HL-60 (cell line): Measurements from ENCODE around the gene JPH3.

Source experiments
- GABPA ChIP-seq: IDR thresholded peaks from 2 replicates; pipeline ENCODE4 v1.6.1; 2012; ENCODE audit warnings: low read depth
- POLR2AphosphoS5 ChIP-seq: IDR thresholded peaks from 2 replicates; pipeline ENCODE4 v1.6.1; 2012; ENCODE audit warnings: low read depth
- SPI1 ChIP-seq: IDR thresholded peaks from 2 replicates; pipeline ENCODE4 v1.6.1; 2012; ENCODE audit warnings: low read depth, mild to moderate bottlenecking, borderline replicate concordance
- TF ChIP-seq, protein P1 (sequence below): IDR thresholded peaks from one replicate; pipeline ENCODE4 v1.5.1; 2011; ENCODE audit warnings: low read length, control low read depth, inconsistent platforms; ENCODE audit not compliant: insufficient read depth
- TF ChIP-seq, protein P2 (sequence below): IDR thresholded peaks from 2 replicates; pipeline ENCODE4 v1.6.1; 2012; ENCODE audit warnings: low read depth; ENCODE audit not compliant: insufficient replicate concordance

DNA sequence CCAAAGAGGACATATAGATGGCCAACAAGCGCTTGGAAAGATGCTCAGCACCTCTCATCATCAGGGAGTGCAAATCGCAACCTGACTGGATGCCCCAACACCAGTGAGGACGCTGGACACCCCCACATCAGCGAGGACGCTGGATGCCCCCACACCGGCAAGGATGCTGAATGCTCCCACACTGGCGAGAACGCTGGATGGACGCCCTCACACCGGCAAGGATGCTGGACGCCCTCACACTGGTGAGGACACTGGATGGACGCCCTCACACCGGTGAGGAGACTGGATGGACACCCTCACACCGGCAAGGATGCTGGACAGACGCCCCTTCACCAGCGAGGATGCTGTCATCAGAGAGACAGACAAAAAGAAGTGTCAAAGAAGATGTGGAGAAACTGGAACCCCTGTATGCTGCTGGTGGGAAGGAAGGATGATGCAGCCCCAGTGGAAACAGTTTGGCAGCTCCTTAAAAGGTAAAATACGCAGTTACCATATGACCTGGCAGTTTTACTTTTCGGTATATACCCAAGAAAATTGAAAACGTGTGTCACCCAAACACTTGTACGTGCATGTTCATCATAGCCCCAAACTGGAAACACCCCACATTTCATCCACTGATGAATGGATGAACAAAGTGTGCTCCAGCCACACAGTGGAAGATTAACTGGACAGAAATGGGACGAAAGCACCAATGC, 10.1 kb upstream of the JPH3 start:
- TF ChIP-seq, protein P1, sequence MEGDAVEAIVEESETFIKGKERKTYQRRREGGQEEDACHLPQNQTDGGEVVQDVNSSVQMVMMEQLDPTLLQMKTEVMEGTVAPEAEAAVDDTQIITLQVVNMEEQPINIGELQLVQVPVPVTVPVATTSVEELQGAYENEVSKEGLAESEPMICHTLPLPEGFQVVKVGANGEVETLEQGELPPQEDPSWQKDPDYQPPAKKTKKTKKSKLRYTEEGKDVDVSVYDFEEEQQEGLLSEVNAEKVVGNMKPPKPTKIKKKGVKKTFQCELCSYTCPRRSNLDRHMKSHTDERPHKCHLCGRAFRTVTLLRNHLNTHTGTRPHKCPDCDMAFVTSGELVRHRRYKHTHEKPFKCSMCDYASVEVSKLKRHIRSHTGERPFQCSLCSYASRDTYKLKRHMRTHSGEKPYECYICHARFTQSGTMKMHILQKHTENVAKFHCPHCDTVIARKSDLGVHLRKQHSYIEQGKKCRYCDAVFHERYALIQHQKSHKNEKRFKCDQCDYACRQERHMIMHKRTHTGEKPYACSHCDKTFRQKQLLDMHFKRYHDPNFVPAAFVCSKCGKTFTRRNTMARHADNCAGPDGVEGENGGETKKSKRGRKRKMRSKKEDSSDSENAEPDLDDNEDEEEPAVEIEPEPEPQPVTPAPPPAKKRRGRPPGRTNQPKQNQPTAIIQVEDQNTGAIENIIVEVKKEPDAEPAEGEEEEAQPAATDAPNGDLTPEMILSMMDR: no peak
- TF ChIP-seq, protein P2, sequence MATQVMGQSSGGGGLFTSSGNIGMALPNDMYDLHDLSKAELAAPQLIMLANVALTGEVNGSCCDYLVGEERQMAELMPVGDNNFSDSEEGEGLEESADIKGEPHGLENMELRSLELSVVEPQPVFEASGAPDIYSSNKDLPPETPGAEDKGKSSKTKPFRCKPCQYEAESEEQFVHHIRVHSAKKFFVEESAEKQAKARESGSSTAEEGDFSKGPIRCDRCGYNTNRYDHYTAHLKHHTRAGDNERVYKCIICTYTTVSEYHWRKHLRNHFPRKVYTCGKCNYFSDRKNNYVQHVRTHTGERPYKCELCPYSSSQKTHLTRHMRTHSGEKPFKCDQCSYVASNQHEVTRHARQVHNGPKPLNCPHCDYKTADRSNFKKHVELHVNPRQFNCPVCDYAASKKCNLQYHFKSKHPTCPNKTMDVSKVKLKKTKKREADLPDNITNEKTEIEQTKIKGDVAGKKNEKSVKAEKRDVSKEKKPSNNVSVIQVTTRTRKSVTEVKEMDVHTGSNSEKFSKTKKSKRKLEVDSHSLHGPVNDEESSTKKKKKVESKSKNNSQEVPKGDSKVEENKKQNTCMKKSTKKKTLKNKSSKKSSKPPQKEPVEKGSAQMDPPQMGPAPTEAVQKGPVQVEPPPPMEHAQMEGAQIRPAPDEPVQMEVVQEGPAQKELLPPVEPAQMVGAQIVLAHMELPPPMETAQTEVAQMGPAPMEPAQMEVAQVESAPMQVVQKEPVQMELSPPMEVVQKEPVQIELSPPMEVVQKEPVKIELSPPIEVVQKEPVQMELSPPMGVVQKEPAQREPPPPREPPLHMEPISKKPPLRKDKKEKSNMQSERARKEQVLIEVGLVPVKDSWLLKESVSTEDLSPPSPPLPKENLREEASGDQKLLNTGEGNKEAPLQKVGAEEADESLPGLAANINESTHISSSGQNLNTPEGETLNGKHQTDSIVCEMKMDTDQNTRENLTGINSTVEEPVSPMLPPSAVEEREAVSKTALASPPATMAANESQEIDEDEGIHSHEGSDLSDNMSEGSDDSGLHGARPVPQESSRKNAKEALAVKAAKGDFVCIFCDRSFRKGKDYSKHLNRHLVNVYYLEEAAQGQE: no peak
- TF ChIP-seq POLR2AphosphoS5: no peak
- no peak for TF ChIP-seq SPI1
- no peak for TF ChIP-seq GABPA
